IgD-negative memory B cell (primary cell): Measurements from ENCODE around the gene MBLAC1. TPM values are rescaled to one million over a fixed set of nuclear protein-coding genes. Genes with fewer than 3 reads are reported as not detected.

Experiments
- H3K27ac Mint-ChIP-seq, 3 donors: one replicate each; pipeline ENCODE4 v1.8.0; 2020 to 2022; ENCODE audit warnings: mild to moderate bottlenecking in 3 of 3, mixed read lengths in 3 of 3, moderate library complexity in 1 of 3
- H3K27me3 Mint-ChIP-seq: one replicate; pipeline ENCODE4 v1.8.0; 2021; ENCODE audit warnings: mixed read lengths
- H3K36me3 Mint-ChIP-seq: one replicate; pipeline ENCODE4 v1.8.0; 2020; ENCODE audit warnings: mild to moderate bottlenecking, mixed read lengths
- H3K4me1 Mint-ChIP-seq, 3 donors: one replicate each; pipeline ENCODE4 v1.8.0; 2020 to 2022; ENCODE audit warnings: mixed read lengths in 3 of 3, mild to moderate bottlenecking in 1 of 3
- H3K4me3 Mint-ChIP-seq, 4 donors: one replicate each; pipeline ENCODE4 v1.8.0; 2020 to 2022; ENCODE audit warnings: mild to moderate bottlenecking in 4 of 4, mixed read lengths in 4 of 4, moderate library complexity in 3 of 4
- H3K9me3 Mint-ChIP-seq, 3 donors: one replicate each; pipeline ENCODE4 v1.8.0; 2020 to 2021; ENCODE audit warnings: mixed read lengths in 3 of 3, mild to moderate bottlenecking in 1 of 3
- polyA plus RNA-seq: library from polyadenylated mRNA; unstranded; fragments of 300-500 nt; fragmentation: Illumina TruSeq; gene quantifications from one replicate; pipeline ENCODE4 v1.2.3, GENCODE V29; 2021

MBLAC1 gene
- polyA plus RNA-seq, 1 donor from 2014 or later = 1.4 TPM

GRCh38 chr7:100173806-100174495 lies 47.2 kb downstream of the MBLAC1 start:
- Mint-ChIP-seq H3K4me1 (peaks cover 6 to 18% (median 6%) of the 10 kb centered on the region in 3 donors), H3K36me3 (no peaks in the 10 kb centered on the region), H3K27me3 (peaks cover 22% of the 10 kb centered on the region), H3K27ac (no peak overlapping the region), H3K4me3 (peak overlapping the region in 1 of 4 donors; percentile 44), H3K9me3 (no peaks in the 10 kb centered on the region)

- Mint-ChIP-seq H3K27me3 (peaks cover 17% of the 10 kb centered on the region), H3K27ac (no peak overlapping the region), H3K9me3 (no peaks in the 10 kb centered on the region), H3K4me1 (peaks cover 5 to 17% (median 6%) of the 10 kb centered on the region in 3 donors), H3K36me3 (no peaks in the 10 kb centered on the region), H3K4me3 (peak overlapping the region in 1 of 4 donors; percentile 6)
Measured at GRCh38 chr7:100174582-100174981, 47.8 kb downstream of the MBLAC1 start.

GRCh38 chr7:100175296-100175935 lies 48.6 kb downstream of the MBLAC1 start:
- no peak overlapping the region for H3K27ac Mint-ChIP-seq
- H3K9me3 Mint-ChIP-seq = no peaks in the 10 kb centered on the region
- peak overlapping the region in 3 of 4 donors; percentile 2 to 81 (median 6) for H3K4me3 Mint-ChIP-seq
- no peaks in the 10 kb centered on the region for H3K36me3 Mint-ChIP-seq
- H3K4me1 Mint-ChIP-seq = peaks cover 5 to 15% (median 6%) of the 10 kb centered on the region in 3 donors
- peaks cover 15% of the 10 kb centered on the region for H3K27me3 Mint-ChIP-seq

GRCh38 chr7:100176096-100177044 lies 49.6 kb downstream of the MBLAC1 start:
- Mint-ChIP-seq H3K4me1 (peaks cover 5 to 10% (median 6%) of the 10 kb centered on the region in 3 donors), H3K27me3 (peaks cover 11% of the 10 kb centered on the region), H3K36me3 (no peaks in the 10 kb centered on the region), H3K9me3 (no peaks in the 10 kb centered on the region), H3K4me3 (peak overlapping the region; percentile 73 to 93 (median 85)), H3K27ac (peak overlapping the region in 1 of 3 donors; percentile 12)

- H3K36me3 Mint-ChIP-seq = no peaks in the 10 kb centered on the region
- H3K9me3 Mint-ChIP-seq = no peaks in the 10 kb centered on the region
- H3K4me3 Mint-ChIP-seq = peak within 1 kb of the TSS; percentile 73 to 93 (median 85)
- H3K27ac Mint-ChIP-seq = peak within 1 kb of the TSS in 2 of 3 donors; percentile 12 to 74
- peaks cover 5 to 7% (median 6%) of the 10 kb centered on the region in 3 donors for H3K4me1 Mint-ChIP-seq
- H3K27me3 Mint-ChIP-seq = peaks cover 9% of the 10 kb centered on the region
Measured at GRCh38 chr7:100177045-100178001, 50.6 kb downstream of the MBLAC1 start, which contains the start of the genes GPC2 and STAG3. Gene GPC2, minus strand, starts transcription at chr7:100177381. Its CDS starts 182 bp downstream, at chr7:100177199. Gene STAG3, plus strand, starts transcription at chr7:100177918. Its CDS starts 2,639 bp downstream, at chr7:100180557.

Other genes starting within 250 kb of the MBLAC1 start
- gene OR2AE1, start 249.9 kb upstream of the MBLAC1 start, polyA plus RNA-seq = not detected
- 30.2 TPM for gene TRIM4, start 207.4 kb upstream of the MBLAC1 start, polyA plus RNA-seq
- gene GJC3, start 197.3 kb upstream of the MBLAC1 start, polyA plus RNA-seq = not detected
- gene AZGP1, start 150.9 kb upstream of the MBLAC1 start, polyA plus RNA-seq = not detected
- gene ZKSCAN1, start 111.4 kb upstream of the MBLAC1 start, polyA plus RNA-seq = 35.3 TPM
- gene ZSCAN21, start 77.2 kb upstream of the MBLAC1 start, polyA plus RNA-seq = 9.9 TPM
- gene ZNF3, start 45.2 kb upstream of the MBLAC1 start, polyA plus RNA-seq = 31.7 TPM
- gene COPS6, start 38.0 kb upstream of the MBLAC1 start, polyA plus RNA-seq = 121 TPM
- 33.4 TPM for gene MCM7, start 25.6 kb upstream of the MBLAC1 start, polyA plus RNA-seq
- 4.5 TPM for gene AP4M1, start 25.3 kb upstream of the MBLAC1 start, polyA plus RNA-seq
- 31.5 TPM for gene TAF6, start 7.6 kb upstream of the MBLAC1 start, polyA plus RNA-seq
- 4.5 TPM for gene CNPY4, start 7.3 kb upstream of the MBLAC1 start, polyA plus RNA-seq
- 443 TPM for gene LAMTOR4, start 22.0 kb downstream of the MBLAC1 start, polyA plus RNA-seq
- gene TRAPPC14, start 31.8 kb downstream of the MBLAC1 start, polyA plus RNA-seq = 6.3 TPM
- gene GAL3ST4, start 41.6 kb downstream of the MBLAC1 start, polyA plus RNA-seq = 0.38 TPM
- 0.23 TPM for gene GPC2, start 50.4 kb downstream of the MBLAC1 start, polyA plus RNA-seq
- gene STAG3, start 51.0 kb downstream of the MBLAC1 start, polyA plus RNA-seq = 61.5 TPM
- 94.5 TPM for gene PVRIG, start 93.0 kb downstream of the MBLAC1 start, polyA plus RNA-seq
- gene SPDYE3, start 180.7 kb downstream of the MBLAC1 start, polyA plus RNA-seq = 9.9 TPM
- 14.3 TPM for gene PILRB, start 231.2 kb downstream of the MBLAC1 start, polyA plus RNA-seq
- gene PILRA, start 246.5 kb downstream of the MBLAC1 start, polyA plus RNA-seq = 2.3 TPM